NCI-H187 (cell line): ENCODE measurements around the gene CADM1.

Source experiments
- DNase-seq, 2 experiments: peaks; one replicate each; lab custom pipeline; 2025; lab: John Stamatoyannopoulos, UW

CADM1 gene

GRCh38 chr11:115515647-115516395 lies 11.6 kb upstream of the CADM1 start:
- no peak for DNase-seq

- DNase-seq: no peak
Observed at GRCh38 chr11:115506954-115507675, 2.9 kb upstream of the CADM1 start.

- DNase-seq: no peak
Observed at GRCh38 chr11:115505175-115505574, 960 bp upstream of the CADM1 start.

- DNase-seq: no peak
Observed at GRCh38 chr11:115503886-115504275, 334 bp downstream of the CADM1 start.

GRCh38 chr11:115503083-115503885 lies 931 bp downstream of the CADM1 start:
- peak; percentile 32 to 61 for DNase-seq

- no peak for DNase-seq
Observed at GRCh38 chr11:115502636-115503082, 1.6 kb downstream of the CADM1 start.

GRCh38 chr11:115501893-115502589 lies 2.2 kb downstream of the CADM1 start:
- DNase-seq: peak; percentile 26 to 43

GRCh38 chr11:115501502-115501892 lies 2.7 kb downstream of the CADM1 start:
- peak in 1 of 2 experiments; percentile 43 for DNase-seq

GRCh38 chr11:115500547-115501501 lies 3.4 kb downstream of the CADM1 start:
- peak in 1 of 2 experiments; percentile 13 for DNase-seq

- DNase-seq: no peak
Observed at GRCh38 chr11:115499891-115500290, 4.3 kb downstream of the CADM1 start.

GRCh38 chr11:115499241-115499799 lies 4.9 kb downstream of the CADM1 start:
- DNase-seq: no peak

GRCh38 chr11:115498354-115498753 lies 5.9 kb downstream of the CADM1 start:
- DNase-seq: peak in 1 of 2 experiments; percentile 23

GRCh38 chr11:115497303-115497702 lies 6.9 kb downstream of the CADM1 start:
- DNase-seq: peak; percentile 11 to 25

GRCh38 chr11:115496892-115497291 lies 7.3 kb downstream of the CADM1 start:
- DNase-seq: no peak

GRCh38 chr11:115493905-115494304 lies 10.3 kb downstream of the CADM1 start:
- DNase-seq: no peak

GRCh38 chr11:115493488-115493887 lies 10.7 kb downstream of the CADM1 start:
- DNase-seq: no peak

GRCh38 chr11:115489466-115489865 lies 14.7 kb downstream of the CADM1 start:
- DNase-seq: no peak

GRCh38 chr11:115488945-115489344 lies 15.3 kb downstream of the CADM1 start:
- DNase-seq: no peak

GRCh38 chr11:115481528-115481927 lies 22.7 kb downstream of the CADM1 start:
- DNase-seq: no peak

GRCh38 chr11:115480611-115481010 lies 23.6 kb downstream of the CADM1 start:
- no peak for DNase-seq
